Stomach (tissue), 4 donors: ENCODE results near the gene ZSCAN2.

Source experiments
- POLR2A ChIP-seq, 4 donors: fragments of 450-650 bp; IDR thresholded peaks; one replicate each; pipeline ENCODE4 v1.6.1; 2016; ENCODE audit warnings: antibody characterized with exemption in 4 of 4, control low read depth in 2 of 4, mild to moderate bottlenecking in 1 of 4, moderate library complexity in 1 of 4
- POLR2AphosphoS5 ChIP-seq, 3 donors: sonication (generic); formaldehyde crosslinking; IDR thresholded peaks; one replicate each; pipeline ENCODE4 v1.6.1; 2016; ENCODE audit warnings: antibody characterized with exemption in 3 of 3
- TF ChIP-seq, protein P1 (sequence below), 7 experiments: fragments of 450-650 bp in 4 of 7; fragments of 200-600 bp in 3 of 7; sonication (generic) in 3 of 7; IDR thresholded peaks; one replicate each; pipeline ENCODE4 v1.5.1; 2016 to 2019; ENCODE audit warnings: antibody characterized with exemption in 7 of 7, control low read depth in 2 of 7, mild to moderate bottlenecking in 1 of 7

DNA sequence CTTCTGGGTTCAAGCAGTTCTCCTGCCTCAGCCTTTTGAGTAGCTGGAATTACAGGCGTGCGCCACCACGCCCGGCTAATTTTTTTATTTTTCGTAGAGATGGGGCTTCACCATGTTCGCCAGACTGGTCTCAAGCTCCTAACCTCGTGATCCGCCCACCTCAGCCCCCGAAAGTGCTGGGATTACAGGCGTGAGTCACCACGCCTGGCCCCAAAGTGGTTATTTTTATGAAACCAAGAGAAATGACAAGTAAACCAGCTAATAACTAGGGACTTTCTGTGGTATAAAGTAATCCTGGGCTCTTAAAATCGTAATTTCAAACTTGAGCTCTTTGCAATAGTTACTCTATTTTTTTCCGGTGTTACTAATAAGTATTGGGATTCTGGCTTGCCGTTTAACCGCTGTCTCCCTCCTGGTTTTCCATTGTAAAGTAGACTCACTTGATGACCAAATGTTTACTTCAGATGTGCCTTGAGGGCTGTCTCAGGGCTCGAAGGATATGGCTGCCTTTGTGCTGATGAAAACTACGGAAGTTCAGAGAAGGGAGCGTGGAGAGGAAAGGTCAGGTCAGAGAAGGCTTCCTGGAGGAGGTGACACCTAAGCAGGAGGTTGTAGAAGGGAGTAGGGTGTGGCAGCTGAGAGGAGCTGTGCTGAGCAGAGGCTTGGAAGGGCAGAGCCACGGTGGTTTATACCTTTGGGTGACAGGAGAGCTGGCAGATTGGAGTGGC is 4.2 kb downstream of the ZSCAN2 start:
- TF ChIP-seq, protein P1, sequence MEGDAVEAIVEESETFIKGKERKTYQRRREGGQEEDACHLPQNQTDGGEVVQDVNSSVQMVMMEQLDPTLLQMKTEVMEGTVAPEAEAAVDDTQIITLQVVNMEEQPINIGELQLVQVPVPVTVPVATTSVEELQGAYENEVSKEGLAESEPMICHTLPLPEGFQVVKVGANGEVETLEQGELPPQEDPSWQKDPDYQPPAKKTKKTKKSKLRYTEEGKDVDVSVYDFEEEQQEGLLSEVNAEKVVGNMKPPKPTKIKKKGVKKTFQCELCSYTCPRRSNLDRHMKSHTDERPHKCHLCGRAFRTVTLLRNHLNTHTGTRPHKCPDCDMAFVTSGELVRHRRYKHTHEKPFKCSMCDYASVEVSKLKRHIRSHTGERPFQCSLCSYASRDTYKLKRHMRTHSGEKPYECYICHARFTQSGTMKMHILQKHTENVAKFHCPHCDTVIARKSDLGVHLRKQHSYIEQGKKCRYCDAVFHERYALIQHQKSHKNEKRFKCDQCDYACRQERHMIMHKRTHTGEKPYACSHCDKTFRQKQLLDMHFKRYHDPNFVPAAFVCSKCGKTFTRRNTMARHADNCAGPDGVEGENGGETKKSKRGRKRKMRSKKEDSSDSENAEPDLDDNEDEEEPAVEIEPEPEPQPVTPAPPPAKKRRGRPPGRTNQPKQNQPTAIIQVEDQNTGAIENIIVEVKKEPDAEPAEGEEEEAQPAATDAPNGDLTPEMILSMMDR (IDR thresholded peaks at IDR 0.05) = no peak
- TF ChIP-seq POLR2A (IDR thresholded peaks at IDR 0.05) (no peak), POLR2AphosphoS5 (IDR thresholded peaks at IDR 0.05) (no peak)
